GM12874 (cell line): ENCODE data around the gene SHISA5.

Experiments used
- TF ChIP-seq, protein P1 (sequence below): IDR thresholded peaks from 2 replicates; pipeline ENCODE4 v1.5.1; 2011; ENCODE audit warnings: low read depth, mild to moderate bottlenecking, control low read depth, low read length, moderate library complexity; ENCODE audit not compliant: insufficient read depth

Gene SHISA5

DNA sequence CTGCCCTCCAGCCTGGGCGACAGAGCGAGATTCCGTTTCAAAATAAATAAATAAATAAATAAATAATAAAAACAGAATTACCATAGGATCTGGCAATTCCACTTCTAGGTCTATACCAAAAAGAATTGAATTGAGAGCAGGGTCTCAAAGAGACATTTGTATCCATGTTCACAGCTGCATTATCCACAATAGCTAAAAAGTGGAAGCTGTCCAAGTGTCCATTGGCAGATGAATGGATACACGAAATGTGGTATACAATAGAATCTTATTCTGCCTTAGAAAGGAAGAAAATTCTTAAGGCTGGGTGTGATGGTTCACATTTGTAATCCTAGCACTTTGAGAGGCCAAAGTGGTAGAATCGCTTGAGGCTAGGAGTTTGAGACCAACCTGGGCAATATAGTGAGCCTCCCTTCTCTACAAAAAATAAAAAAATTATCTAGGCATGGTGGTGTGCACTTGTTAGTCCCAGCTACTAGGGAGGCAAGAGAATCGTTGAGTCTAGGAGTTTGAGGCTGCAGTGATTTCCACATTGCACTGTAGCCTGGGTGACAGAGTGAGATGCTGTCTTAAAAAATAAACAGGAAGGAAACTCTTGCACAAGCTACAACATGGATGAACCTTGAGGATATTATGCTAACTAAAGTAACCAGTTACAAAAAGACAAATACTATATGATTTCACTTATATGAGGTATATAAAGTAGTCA is 28.4 kb upstream of the SHISA5 start:
- TF ChIP-seq, protein P1, sequence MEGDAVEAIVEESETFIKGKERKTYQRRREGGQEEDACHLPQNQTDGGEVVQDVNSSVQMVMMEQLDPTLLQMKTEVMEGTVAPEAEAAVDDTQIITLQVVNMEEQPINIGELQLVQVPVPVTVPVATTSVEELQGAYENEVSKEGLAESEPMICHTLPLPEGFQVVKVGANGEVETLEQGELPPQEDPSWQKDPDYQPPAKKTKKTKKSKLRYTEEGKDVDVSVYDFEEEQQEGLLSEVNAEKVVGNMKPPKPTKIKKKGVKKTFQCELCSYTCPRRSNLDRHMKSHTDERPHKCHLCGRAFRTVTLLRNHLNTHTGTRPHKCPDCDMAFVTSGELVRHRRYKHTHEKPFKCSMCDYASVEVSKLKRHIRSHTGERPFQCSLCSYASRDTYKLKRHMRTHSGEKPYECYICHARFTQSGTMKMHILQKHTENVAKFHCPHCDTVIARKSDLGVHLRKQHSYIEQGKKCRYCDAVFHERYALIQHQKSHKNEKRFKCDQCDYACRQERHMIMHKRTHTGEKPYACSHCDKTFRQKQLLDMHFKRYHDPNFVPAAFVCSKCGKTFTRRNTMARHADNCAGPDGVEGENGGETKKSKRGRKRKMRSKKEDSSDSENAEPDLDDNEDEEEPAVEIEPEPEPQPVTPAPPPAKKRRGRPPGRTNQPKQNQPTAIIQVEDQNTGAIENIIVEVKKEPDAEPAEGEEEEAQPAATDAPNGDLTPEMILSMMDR, result no peak

GRCh38 chr3:48528754-48529153 is 24.8 kb upstream of the SHISA5 start:
- TF ChIP-seq, protein P1, result no peak

DNA sequence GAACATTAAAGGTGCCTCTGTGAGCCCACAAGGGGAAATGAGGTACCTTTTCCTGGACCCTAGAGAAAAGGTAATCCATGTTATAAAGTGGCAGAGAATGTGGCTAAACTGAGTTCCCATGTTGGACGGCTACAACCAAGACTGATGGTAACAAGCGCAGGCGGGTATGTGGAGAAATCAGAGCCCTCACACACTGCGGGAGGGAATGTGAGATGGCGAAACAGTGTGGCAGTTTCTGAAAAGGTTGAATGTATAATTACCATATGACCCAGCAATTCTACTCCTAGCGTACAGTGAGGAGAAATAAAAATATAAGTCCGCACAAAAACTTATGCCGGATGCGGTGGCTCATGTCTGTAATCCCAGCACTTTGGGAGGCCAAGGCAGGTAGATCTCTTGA is 24.1 kb upstream of the SHISA5 start:
- TF ChIP-seq, protein P1, result no peak

- TF ChIP-seq, protein P1, result no peak
These were observed 21.0 kb upstream of the SHISA5 start for GRCh38 chr3:48524970-48525369.

DNA sequence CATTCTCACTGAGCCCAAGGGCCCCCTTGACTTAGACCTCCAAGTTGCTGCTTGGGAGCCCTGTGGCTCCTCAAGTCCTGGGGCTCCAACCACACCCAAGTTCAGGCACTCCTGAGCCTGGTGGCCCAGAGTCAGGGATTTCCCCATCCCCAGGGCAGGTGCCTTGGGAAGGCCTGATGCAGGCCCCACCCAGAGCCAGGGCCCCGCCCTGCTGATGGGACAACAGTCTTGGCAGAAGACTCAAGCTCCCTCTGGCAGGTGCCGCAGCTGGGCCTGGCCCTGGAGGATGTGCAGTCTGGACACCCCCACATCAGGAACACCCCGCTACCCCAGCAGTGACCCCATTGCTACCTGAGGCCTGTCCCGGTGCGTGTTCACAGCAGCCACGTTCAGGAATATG is 17.7 kb upstream of the SHISA5 start:
- TF ChIP-seq, protein P1, result no peak

- TF ChIP-seq, protein P1, result no peak
These were observed 15.3 kb upstream of the SHISA5 start for GRCh38 chr3:48519277-48519643.

DNA sequence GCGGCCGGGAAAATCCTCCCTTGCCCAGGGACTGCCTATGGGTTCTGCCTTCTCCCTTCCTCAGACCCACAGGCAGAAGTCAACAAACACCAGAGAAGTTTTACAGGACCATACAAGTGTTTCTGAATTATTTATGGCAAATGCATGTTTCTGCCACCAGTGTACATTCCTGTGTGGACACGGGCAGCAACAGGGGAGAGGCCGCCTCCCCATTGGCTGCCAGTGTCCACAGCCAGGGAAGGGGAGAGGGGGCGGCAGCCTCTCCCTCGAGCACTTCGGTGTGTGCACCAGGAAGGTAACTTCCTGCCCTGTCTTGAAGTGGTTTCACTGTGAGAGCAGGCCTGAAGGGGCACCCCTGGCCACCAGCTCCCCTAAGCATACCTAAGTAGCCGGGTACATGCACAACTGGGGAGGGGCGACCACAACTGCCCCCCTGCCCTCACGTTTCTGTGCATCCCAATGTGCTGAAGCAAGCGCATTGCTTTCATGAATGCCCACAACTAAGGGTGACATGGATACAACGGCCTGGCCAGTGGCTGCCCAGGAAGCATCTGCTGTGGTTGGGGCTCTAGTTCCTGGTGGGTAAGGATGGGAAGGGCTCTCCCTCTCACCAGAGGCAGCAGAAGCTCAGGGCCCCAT is 14.8 kb upstream of the SHISA5 start:
- TF ChIP-seq, protein P1, result no peak
